NCI-H82 treated with DMSO at 0.1 percent for 48 hours (cell line): ENCODE data around the gene ZNF750.

ENCODE experiments used
- DNase-seq: peaks from one replicate; lab custom pipeline; 2025; ENCODE audit not compliant: unreplicated experiment; lab: John Stamatoyannopoulos, UW

Gene ZNF750

DNA sequence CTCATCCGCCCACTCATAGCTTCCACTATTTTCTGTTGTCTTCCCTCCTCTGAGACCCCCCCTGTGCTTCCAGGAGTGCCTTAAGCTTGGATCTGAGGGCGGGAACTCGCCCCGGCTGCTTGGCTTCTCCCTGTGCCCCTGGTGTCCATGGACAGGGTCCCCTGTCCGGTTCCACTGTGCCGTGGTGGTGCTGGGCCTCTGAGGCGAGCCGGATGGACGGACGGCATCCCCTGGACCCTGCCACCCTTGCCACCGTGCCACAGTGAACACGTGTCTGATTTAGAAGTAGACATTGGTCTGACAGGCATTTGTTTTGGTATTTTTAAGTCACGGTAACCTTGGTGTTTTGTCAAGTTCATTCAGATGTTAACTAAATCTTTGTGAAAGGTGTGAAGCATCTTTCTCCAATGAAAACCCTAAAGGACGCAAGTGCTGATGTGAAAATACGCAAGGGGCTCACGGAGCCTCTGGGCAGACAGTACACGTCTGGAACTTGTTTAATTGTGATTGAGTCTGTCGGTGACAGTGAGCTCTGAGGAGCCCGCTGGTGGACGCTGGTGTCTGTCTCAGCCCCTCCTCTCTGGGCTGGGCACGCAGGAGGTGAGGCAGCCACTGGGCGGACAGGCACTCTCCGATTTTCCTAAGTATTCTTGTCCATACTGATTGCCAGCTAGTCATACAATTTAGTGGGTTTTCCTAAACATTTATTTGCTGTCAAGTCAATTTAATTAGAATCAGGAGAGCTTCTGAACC, 26.3 kb downstream of the ZNF750 start:
- DNase-seq, result no peak

DNA sequence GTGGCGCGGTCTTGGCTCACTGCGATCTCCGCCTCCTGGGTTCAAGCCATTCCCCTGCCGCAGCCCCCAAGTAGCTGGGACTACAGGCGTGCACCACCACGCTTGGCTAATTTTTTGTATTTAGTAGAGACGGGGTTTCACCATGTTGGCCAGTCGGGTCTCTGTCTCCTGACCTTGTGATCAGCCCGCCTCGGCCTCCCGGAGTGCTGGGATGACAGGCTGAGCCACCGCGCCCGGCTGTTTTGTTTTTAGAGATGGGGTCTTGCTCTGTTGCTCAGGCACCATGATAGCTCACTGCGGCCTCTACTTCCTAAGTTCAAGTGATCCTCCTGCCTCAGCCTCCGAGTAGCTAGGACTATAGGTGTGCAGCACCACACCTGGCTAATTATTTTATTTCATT, 27.2 kb downstream of the ZNF750 start:
- no peak for DNase-seq

- DNase-seq, result no peak
Measured at GRCh38 chr17:82812058-82812457, 27.8 kb downstream of the ZNF750 start.

DNA sequence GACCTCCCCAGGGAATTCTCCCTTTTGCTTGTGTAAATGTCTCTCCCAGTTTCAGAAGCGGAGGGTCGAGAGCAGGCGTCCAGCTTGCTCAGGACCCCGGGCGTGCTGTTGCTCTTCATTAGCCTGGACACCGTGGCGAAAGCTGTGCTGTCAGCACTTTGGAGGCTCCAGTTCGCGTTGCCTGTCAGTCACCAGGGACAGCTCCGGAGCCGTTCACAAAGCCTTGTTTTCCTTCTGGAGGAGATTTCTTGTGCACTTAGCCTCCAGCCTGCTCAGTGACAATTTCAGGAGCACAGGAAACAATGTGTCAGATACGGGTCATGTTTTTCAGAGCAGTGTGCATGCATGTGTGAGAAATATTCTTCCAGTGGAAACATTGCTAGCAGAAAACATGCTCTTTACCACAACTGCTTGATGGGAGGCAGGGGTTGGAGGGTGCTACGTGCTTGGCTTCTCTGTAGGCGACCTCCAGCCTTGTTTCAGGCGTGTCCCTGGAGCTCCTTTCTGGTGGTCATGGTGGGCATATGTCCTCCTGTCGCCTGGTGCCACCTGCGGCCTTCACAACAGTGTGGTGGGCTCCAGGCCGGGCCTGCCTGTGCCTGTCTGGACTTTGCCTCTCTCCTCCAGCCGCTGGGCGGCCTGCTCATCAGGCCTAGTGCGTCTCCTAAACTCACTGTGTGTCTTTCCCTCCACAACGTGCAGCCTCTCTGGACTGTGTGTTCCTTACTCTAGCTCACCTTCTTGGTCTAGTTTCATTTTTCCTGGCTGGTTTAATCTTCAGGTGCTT, 29.0 kb downstream of the ZNF750 start:
- DNase-seq, result no peak

- DNase-seq, result no peak
Measured at GRCh38 chr17:82808921-82809905, 30.6 kb downstream of the ZNF750 start.

DNA sequence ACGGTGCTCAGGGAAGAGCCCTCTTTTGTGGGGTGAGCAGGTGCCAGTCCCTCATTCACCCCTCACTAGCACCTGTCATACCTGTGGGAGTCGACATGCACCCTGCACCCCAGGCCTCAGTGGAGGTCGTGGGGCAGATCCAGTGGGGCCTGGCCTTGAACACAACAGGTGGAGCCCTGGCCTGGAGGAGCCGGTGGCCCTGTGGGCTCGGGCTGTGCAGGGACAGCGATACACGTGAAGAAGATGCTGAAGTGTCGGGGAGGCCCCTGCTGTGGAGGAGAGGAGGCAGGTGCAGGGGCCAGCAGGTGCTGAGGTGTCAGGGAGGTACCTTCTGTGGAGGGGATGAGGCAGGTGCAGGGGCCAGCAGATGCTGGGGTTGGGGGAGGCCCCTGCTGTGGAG, 31.8 kb downstream of the ZNF750 start:
- DNase-seq, result no peak

- DNase-seq, result no peak
Measured at GRCh38 chr17:82807562-82807961, 32.3 kb downstream of the ZNF750 start.

- no peak for DNase-seq
Measured at GRCh38 chr17:82807101-82807500, 32.7 kb downstream of the ZNF750 start.

DNA sequence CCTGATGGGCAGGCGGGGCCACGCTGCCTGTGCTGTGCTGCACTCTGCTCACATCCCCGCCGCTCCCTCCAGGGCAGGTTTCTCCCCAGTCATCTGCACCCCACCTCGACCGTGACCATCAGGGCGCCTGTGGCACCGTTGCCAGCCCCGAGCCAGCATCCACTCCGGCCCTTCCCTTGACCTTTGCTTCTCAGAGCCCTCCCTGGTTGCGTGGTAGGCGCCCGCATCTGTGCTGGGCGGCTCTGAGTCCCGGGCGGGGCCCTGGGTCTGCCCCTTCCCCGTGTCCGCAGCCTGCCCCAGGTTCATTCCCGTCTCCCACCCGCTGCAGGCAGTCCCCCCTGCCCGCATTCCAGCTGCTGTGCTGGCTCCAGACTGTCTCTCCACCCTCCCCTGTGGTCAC, 33.2 kb downstream of the ZNF750 start:
- DNase-seq, result no peak

DNA sequence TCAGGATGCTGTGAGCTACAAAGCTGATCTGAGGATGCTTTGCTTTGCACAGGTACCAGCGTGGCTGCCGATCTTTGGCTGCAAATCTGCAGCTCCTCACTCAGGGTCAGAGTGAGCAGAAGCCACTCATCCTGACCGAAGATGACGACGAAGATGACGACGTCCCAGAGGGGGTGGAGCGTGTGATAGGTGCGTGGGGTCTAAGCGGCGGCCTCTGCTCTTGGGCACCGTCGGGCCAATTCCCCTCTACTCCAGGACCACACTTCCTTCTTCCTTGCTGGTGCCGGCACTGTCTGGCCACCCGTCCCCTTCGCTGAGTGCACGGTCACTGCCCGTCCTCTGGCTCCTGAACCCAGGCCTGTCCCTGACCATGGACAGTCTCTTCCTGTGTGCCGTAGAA, 34.0 kb downstream of the ZNF750 start:
- DNase-seq, result no peak

DNA sequence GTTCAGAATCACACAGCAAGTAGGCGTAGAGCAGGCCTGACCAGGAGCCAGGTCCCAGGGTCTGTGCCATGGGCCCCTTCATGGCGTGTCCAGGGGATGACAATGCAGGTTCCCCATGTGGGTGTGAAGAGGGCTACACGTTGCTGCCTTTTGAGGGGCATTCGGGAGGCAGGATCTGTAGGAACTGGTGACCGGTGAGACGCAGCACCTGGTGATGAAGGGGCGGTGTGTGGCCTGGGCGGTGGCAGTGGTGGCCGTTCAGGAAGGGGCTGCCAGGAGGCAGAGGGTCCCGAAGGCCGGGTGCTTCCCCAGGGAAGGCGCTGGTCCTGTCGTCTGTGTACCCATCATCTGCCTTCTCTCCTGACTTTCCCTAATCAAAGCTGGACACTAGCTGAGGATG, 34.6 kb downstream of the ZNF750 start:
- no peak for DNase-seq

GRCh38 chr17:82804442-82805191, 35.2 kb downstream of the ZNF750 start:
- DNase-seq, result no peak

DNA sequence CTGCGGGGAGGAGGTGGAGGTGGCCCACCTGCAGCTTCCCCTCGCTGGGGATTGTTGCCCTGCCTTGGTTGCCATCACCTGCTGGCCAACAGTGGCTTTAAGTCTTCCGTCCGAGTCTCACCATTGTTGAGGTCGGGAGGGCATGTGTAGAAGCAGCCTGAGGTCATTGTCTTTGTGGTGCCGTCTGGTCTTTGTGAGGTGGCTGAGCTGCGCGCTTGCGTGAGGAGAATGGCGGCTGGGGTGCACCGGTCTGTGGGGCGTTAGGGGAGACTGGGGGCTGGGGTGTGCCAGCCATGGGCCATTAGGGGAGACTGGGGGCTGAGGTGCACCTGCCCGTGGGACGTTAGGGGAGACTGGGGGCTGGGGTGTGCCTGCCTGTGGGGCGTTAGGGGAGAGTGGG, 36.2 kb downstream of the ZNF750 start:
- no peak for DNase-seq

DNA sequence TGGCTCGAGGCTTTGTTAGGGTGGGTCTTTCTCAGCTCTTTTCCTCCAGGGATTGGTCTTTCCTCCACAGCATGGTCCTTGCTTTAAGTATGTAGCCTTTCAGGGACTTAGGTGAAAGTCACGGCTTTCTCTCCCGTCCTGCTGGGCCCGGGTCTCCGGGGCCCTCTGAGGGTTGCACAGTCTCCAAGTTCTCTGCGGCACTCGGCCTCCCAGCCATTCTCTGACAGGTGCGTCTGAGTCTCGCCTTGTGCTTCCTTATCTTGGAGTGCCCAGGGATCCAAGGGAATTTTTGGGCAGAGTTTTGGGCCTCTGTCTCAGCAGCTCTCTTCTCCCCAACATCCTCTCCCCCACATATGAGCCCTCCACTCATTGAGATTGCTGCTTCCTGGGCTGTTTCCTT, 36.6 kb downstream of the ZNF750 start:
- no peak for DNase-seq

- DNase-seq, result no peak
Measured at GRCh38 chr17:82802075-82802780, 37.6 kb downstream of the ZNF750 start.

GRCh38 chr17:82801377-82801970, 38.3 kb downstream of the ZNF750 start:
- no peak for DNase-seq

DNA sequence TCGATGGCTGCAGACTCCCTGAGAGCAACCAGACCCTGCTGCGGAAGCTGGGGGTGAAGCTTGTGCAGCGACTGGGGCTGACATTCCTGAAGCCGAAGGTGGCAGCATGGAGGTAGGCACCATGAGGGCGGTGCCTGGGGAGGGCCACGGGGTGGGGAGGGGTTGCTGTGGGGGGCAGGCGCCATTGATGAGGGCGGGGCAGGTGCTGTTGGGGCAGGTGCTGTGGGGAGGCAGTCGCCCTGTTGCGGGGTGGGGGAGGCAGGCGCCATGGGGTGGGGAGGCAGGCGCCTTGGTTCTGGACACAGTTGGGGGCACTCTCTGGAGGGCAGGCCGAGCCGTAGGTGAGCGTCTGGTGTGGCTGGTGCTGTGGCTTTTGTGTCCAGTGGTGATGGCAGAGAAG, 38.9 kb downstream of the ZNF750 start:
- no peak for DNase-seq

GRCh38 chr17:82799591-82799990, 40.2 kb downstream of the ZNF750 start:
- DNase-seq, result no peak

DNA sequence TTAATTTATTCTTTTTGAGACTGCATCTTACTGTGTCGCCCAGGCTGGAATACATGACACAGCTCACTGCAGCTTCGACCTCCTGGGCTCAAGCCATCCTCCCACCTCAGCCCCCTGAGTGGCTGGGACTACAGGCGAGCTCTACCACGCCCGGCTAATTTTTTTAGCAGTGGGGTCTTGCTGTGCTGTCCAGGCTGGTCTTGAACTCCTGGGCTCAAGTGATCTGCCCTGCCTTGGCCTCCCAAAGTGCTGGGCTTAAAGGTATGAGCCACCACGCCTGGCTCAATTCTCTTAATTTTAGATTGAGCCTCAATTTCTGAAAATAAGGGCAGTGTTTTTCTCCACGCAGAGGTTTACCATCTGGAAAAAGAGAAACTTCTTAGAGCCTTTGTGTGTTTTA, 41.1 kb downstream of the ZNF750 start:
- no peak for DNase-seq

DNA sequence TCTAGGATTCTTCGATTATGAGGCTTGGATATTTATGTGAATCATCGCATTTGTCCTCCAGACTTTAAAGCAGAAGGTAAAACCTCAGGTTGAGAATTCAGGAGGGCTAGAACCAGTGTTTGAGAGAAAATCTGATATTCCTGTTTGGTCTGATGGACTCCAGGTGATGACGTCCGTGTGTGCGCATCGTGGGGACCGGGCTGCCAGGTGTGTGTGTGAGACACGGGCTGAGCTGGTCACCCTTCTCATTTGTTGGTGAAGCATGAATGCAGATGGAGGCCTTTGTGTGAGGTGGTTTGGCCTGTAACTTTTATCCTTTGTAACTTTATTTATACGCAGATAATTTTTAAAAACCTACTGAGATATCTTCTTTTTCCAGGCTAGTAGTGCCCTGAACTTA, 42.8 kb downstream of the ZNF750 start:
- no peak for DNase-seq
